Measurements from ENCODE around the gene KLRG1.

DNA sequence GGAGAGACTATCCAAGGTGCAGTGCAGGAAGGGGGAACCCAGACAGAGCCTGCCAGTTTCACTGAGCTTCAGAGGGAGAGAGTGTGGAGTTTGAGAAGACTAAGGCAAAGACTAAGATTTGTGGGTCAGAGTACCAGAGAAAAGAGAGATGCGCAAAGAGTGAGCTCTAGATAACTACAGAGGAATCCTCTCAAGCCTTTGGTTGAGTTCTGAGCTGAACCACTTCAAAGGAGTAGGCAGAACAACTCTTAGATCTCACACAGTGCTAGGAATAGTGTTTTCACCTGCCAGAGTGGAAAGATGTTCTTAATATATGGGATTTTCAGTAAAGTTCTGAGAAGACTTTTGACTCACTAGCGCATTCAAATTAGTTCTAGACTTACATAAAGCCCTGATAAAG lies 29.2 kb upstream of the KLRG1 start:
- TF ChIP-seq POLR2A (IDR thresholded peaks at IDR 0.05; ENCODE audit: control extremely low read depth in 1 of 2, low read depth in 2 of 2, low read length in 2 of 2) (no peak), POLR2AphosphoS5 (IDR thresholded peaks at IDR 0.05; ENCODE audit: low read depth, low read length) (no peak), SIRT6 (IDR thresholded peaks at IDR 0.05; ENCODE audit: low read length) (no peak), BRCA1 (IDR thresholded peaks at IDR 0.05; ENCODE audit: low read depth, low read length) (no peak)
- TF ChIP-seq, protein P1, sequence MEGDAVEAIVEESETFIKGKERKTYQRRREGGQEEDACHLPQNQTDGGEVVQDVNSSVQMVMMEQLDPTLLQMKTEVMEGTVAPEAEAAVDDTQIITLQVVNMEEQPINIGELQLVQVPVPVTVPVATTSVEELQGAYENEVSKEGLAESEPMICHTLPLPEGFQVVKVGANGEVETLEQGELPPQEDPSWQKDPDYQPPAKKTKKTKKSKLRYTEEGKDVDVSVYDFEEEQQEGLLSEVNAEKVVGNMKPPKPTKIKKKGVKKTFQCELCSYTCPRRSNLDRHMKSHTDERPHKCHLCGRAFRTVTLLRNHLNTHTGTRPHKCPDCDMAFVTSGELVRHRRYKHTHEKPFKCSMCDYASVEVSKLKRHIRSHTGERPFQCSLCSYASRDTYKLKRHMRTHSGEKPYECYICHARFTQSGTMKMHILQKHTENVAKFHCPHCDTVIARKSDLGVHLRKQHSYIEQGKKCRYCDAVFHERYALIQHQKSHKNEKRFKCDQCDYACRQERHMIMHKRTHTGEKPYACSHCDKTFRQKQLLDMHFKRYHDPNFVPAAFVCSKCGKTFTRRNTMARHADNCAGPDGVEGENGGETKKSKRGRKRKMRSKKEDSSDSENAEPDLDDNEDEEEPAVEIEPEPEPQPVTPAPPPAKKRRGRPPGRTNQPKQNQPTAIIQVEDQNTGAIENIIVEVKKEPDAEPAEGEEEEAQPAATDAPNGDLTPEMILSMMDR (IDR thresholded peaks at IDR 0.05; ENCODE audit: control extremely low read depth in 1 of 3, insufficient read depth in 1 of 3, low read depth in 1 of 3, low read length in 3 of 3), result no peak

Measured in H1 (cell line).